Stomach smooth muscle (tissue), 2 donors: ENCODE measurements around the gene ARHGEF28.

ENCODE experiments used
- H3K27ac ChIP-seq: one replicate; pipeline ENCODE4 v1.7.0; 2013; ENCODE audit warnings: mild to moderate bottlenecking, low read length, inconsistent platforms
- H3K27me3 ChIP-seq, 2 donors: one replicate each; pipeline ENCODE4 v1.7.0; 2013; ENCODE audit warnings: low read length in 2 of 2; ENCODE audit not compliant: insufficient read depth in 2 of 2, control insufficient read depth in 1 of 2
- H3K36me3 ChIP-seq, 2 donors: one replicate each; pipeline ENCODE4 v1.7.0; 2013; ENCODE audit warnings: low read length in 2 of 2; ENCODE audit not compliant: control insufficient read depth in 2 of 2, insufficient read depth in 2 of 2
- H3K4me1 ChIP-seq: one replicate; pipeline ENCODE4 v1.7.0; 2013; ENCODE audit warnings: low read length; ENCODE audit not compliant: control insufficient read depth, insufficient read depth
- H3K4me3 ChIP-seq, 2 donors: one replicate each; pipeline ENCODE4 v1.7.0; 2013; ENCODE audit warnings: low read length in 2 of 2
- H3K9ac ChIP-seq, 2 donors: one replicate each; pipeline ENCODE4 v1.7.0; 2013; ENCODE audit warnings: low read length in 2 of 2, mild to moderate bottlenecking in 1 of 2
- H3K9me3 ChIP-seq, 2 donors: one replicate each; pipeline ENCODE4 v1.7.0; 2013; ENCODE audit warnings: low read length in 2 of 2; ENCODE audit not compliant: control insufficient read depth in 2 of 2
- donor health status: healthy.
- donor health status: Pancreatic carcinoma.

The ARHGEF28 gene

DNA sequence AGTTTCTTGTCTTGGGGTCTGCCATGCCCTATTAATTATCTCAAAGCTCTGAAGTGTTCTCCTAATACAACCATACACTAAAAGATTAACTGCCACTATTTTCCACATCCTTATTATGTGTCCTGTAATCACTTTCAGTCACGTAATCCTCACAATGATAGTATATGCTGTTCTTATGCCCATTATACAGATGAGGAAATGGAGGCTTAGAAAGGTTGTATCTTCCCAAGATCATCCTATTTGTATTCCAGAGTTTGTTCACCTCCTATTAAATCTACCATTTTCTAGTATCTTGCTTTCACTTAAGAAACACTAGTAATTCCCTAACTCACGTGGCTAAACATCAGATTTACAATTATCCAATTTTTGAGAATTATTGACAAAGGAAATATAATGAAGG is 2.9 kb upstream of the ARHGEF28 start:
- no peak overlapping the region for H3K9ac ChIP-seq
- no peaks in the 10 kb centered on the region for H3K9me3 ChIP-seq
- peaks cover 9% of the 10 kb centered on the region for H3K4me1 ChIP-seq
- H3K36me3 ChIP-seq, result no peaks in the 10 kb centered on the region
- H3K4me3 ChIP-seq, result no peak overlapping the region
- H3K27me3 ChIP-seq, result no peaks in the 10 kb centered on the region
- no peak overlapping the region for H3K27ac ChIP-seq

DNA sequence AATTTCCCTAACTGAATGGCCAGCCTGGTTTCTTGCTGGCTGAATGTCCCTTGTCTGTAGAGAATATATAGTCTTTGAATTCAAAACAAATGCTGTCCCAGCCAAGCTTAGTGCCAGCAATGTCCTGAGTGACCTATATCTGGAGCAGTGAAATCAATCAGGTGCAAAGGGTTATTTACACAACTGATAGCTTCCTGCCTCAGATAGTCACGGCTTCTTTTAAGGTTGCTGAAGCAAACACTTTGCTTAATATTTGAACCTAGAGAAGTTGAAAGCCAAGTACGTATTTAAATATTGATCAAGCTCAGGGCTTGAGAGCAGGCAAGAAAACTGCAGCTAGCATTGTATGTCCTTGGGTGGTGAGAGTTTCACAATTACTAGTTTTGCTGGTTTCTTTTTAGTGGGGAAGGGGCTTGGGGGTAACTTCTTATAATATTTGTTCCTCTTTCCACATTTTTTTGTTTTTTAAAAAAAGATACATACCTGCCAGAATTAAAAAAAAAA is 2.0 kb upstream of the ARHGEF28 start:
- Histone ChIP-seq H3K36me3 (no peaks in the 10 kb centered on the region), H3K4me3 (no peak overlapping the region), H3K9me3 (no peaks in the 10 kb centered on the region), H3K9ac (no peak overlapping the region), H3K27me3 (no peaks in the 10 kb centered on the region), H3K27ac (no peak overlapping the region), H3K4me1 (peaks cover 9% of the 10 kb centered on the region)

DNA sequence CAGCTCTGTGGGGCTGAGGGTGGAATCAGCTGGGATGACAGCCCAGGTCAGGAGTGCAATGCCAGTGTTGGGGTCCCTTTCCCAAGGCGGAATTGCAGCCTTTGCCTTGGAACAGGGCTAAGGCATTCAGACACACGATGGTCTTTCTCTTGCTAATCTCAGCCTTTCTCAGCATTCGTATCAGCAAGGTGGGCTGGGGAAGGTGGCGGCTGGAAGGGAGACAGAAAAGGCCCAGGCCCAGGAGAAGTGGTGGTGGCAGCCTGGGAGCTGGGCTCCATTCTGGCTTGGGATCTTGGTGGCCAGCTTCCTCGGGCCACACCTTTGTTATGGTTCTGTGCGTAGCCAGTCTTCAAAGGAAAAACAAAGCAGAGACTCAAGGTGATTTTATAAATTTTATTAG is 1.1 kb upstream of the ARHGEF28 start:
- Histone ChIP-seq H3K9me3 (no peaks in the 10 kb centered on the region), H3K36me3 (no peaks in the 10 kb centered on the region), H3K9ac (no peak overlapping the region), H3K4me3 (no peak overlapping the region), H3K27me3 (no peaks in the 10 kb centered on the region), H3K27ac (no peak overlapping the region), H3K4me1 (peaks cover 9% of the 10 kb centered on the region)

DNA sequence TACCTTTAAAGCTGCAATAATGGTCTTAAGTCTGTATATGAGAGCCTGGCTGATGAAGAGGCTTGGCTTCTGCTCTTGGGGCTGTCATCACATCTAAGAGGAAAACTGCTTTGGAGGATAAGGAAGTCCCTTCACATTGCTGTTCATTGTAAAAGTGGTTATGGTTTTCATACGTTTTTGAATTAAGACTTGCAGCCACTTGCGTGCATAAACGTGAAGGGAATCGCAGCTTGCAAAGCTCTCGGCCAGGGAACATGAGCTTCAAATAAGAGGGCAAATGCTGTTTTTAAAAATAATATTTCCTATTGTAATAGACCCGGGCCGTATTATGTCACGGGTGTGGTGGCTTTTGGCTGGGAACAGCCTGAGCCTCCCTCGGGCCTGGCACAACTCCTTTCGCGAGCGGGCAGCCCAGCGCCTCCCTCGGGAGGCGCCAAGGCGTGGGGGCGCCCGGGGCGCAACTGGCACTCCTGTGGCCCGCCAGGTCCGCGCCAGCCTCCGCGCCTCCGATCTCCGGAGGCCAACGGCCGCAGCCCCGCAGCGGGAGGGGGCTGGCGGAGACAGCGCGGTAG is 538 bp upstream of the ARHGEF28 start:
- H3K4me3 ChIP-seq, result peak overlapping the region; percentile 44 to 85
- H3K27me3 ChIP-seq, result no peaks in the 10 kb centered on the region
- no peaks in the 10 kb centered on the region for H3K36me3 ChIP-seq
- H3K9me3 ChIP-seq, result no peaks in the 10 kb centered on the region
- peak overlapping the region; percentile 1 to 51 for H3K9ac ChIP-seq
- H3K4me1 ChIP-seq, result peaks cover 9% of the 10 kb centered on the region
- peak overlapping the region; percentile 55 for H3K27ac ChIP-seq

DNA sequence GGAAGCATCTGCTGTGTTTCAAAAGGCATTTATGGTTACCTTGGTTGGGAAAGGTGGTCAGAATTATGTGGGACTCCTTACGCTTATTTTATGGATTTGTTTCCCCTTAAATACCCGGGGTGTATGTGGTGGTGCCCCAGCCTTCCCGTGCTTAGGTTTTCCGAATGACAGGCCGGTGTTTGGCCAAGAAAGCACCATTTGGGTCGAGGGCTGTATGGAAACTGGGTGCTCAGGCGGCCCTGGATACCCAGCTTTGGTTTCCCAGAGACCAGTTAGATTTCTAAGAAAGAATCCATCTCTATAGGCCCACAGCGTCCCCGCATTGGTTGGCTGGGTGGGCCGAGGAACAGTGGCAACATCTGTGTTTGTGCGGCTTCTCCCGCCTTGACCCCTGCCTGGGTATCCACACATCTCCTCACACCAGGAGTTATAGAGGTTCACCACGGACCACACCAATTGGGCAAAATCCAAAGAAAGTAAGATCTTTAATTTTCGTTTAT is 868 bp downstream of the ARHGEF28 start:
- no peak overlapping the region for H3K27ac ChIP-seq
- H3K36me3 ChIP-seq, result no peaks in the 10 kb centered on the region
- no peaks in the 10 kb centered on the region for H3K9me3 ChIP-seq
- peak overlapping the region; percentile 40 to 58 for H3K9ac ChIP-seq
- no peaks in the 10 kb centered on the region for H3K27me3 ChIP-seq
- H3K4me3 ChIP-seq, result peak overlapping the region; percentile 78 to 85
- H3K4me1 ChIP-seq, result peaks cover 9% of the 10 kb centered on the region

DNA sequence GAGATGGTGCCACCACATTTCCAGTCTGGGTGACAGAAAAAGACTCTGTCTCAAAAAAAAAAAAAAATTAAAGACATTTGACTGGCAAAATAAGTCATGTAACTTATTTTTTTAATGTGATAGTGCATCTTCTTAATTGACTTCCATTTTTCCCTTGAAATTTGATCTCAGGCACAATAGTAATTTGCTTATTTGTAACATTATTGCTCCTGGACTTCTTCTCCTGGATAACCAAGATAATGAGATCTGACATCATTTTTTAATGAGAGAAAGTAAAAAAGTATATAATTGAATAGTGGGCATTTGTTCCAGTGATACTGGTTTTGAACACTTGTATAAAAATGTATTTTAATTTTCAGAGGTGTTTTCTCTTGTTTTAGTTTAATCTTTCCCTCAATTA is 3.5 kb downstream of the ARHGEF28 start:
- no peak overlapping the region for H3K9ac ChIP-seq
- H3K27me3 ChIP-seq, result no peaks in the 10 kb centered on the region
- H3K36me3 ChIP-seq, result no peaks in the 10 kb centered on the region
- H3K4me3 ChIP-seq, result no peak overlapping the region
- peaks cover 9% of the 10 kb centered on the region for H3K4me1 ChIP-seq
- no peak overlapping the region for H3K27ac ChIP-seq
- H3K9me3 ChIP-seq, result no peaks in the 10 kb centered on the region

DNA sequence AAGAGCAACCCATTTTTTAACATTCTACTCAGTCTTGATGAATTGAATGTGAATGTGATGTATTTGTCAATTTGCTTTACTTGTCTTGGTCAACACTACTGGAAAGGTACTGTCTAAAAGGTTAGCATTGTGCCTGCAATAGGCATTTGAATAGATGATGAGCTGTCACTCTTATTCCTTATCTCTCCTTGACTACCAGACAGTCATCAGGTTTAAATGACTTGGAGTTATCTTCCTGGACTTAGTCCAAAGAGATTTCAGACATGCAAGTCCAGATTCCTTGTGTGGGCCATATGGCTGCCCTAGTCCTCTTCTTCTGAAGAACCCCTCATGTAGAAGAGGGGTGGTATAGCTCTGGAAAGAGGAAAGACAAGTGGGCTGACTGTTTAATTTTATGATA is 4.8 kb downstream of the ARHGEF28 start:
- H3K27ac ChIP-seq, result no peak overlapping the region
- peaks cover 9% of the 10 kb centered on the region for H3K4me1 ChIP-seq
- H3K9me3 ChIP-seq, result no peaks in the 10 kb centered on the region
- no peaks in the 10 kb centered on the region for H3K27me3 ChIP-seq
- no peak overlapping the region for H3K9ac ChIP-seq
- no peaks in the 10 kb centered on the region for H3K36me3 ChIP-seq
- H3K4me3 ChIP-seq, result no peak overlapping the region

DNA sequence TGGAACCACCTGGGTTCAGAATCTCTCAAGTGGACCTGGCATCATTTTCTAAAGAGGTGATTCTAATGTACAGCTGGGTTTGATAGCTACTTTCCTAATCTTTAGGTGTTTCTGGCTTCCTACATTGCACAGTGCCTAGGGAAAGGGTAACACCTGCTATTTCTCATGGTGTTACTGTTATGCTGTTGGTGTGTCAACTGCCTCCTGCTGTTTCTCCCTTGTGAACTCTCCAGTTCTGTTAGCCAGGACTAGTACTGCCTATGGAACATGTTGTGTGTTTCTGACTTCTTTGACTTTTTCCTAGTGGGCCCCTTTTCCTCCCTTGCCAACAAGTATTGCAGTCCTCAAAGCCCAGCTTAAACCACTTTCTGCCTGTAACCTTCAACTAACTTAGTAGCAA is 5.5 kb downstream of the ARHGEF28 start:
- Histone ChIP-seq H3K4me1 (peaks cover 8% of the 10 kb centered on the region), H3K27me3 (no peaks in the 10 kb centered on the region), H3K9me3 (no peaks in the 10 kb centered on the region)

DNA sequence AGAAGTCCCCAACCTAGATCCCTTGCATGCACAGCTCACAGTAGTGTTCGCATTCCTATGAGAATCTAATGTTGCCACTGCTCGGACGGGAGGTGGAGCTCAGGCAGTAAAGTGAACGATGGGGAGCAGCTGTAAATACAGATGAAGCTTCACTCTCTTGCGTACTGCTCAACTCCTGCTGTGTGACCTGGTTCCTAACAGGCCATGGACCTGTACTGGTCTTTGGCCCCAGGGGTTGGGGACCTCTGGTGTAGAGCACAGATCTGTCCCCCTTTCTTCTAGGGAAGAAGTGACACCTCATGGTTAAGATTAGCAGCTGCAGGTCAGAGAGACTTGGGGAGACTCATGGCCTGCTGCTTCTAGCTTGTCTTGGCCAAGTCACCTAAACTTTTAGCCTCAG is 7.1 kb downstream of the ARHGEF28 start:
- Histone ChIP-seq H3K4me1 (no peaks in the 10 kb centered on the region), H3K4me3 (no peak overlapping the region), H3K27ac (no peak overlapping the region), H3K9me3 (no peaks in the 10 kb centered on the region), H3K36me3 (no peaks in the 10 kb centered on the region), H3K9ac (no peak overlapping the region), H3K27me3 (no peaks in the 10 kb centered on the region)

More for the DNA sequence above, 5.5 kb downstream of the ARHGEF28 start:
- Histone ChIP-seq H3K4me3 (no peak overlapping the region), H3K27ac (no peak overlapping the region), H3K36me3 (no peaks in the 10 kb centered on the region), H3K9ac (no peak overlapping the region)

DNA sequence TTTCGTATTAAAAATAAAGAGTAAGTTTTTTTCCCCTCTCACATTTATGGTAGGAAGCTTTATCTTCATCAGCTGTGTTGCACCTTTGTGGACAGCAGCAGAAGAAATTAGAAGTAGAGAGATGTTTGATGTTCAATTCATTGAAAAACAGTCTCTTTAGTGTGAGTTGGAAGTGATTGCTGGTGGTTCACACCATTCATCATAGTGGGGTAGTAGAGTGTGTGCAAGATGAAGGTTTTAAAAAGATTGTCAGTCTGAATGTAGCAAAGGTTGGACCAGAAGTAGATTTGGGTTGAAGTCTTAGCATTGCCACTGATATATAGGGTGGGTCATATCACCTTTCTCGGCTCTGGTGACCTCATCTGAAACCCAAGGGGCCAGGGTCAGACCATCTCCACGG is 10.4 kb downstream of the ARHGEF28 start:
- no peaks in the 10 kb centered on the region for H3K9me3 ChIP-seq
- no peak overlapping the region for H3K9ac ChIP-seq
- H3K36me3 ChIP-seq, result no peaks in the 10 kb centered on the region
- H3K27me3 ChIP-seq, result no peaks in the 10 kb centered on the region
- no peak overlapping the region for H3K27ac ChIP-seq
- no peaks in the 10 kb centered on the region for H3K4me1 ChIP-seq
- H3K4me3 ChIP-seq, result no peak overlapping the region

DNA sequence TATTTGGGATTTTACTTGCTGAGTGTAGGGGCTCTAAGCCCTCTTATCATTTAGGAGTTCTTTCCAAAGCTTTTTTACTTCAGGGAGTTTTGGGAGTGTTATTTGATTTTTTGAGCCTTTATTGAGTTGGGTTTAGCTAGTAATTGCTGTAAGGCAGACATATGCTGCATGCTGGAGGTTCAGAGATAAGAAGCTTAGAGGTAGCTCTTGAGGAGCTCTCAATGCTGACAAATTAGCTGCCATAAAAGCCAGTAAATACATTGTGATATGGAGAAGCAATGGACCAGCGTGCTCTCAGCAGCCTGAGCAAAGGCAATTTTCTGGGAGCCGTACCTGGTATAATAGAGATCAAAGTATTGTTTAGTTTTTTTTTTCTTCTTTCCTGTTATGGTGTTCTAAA is 11.6 kb downstream of the ARHGEF28 start:
- H3K9ac ChIP-seq, result no peak overlapping the region
- H3K27ac ChIP-seq, result no peak overlapping the region
- H3K27me3 ChIP-seq, result no peaks in the 10 kb centered on the region
- H3K9me3 ChIP-seq, result no peaks in the 10 kb centered on the region
- no peak overlapping the region for H3K4me3 ChIP-seq
- H3K4me1 ChIP-seq, result no peaks in the 10 kb centered on the region
- H3K36me3 ChIP-seq, result no peaks in the 10 kb centered on the region
